GM18873 (cell line): ENCODE measurements around the gene VSIG4.
"Not testable (repeated sequence)": the region's sequence is repeated elsewhere in the genome, so short reads cannot be mapped to it uniquely, and the experiment has no call there.

Source experiments
- ATAC-seq: cut with Tn5 transposase; IDR thresholded peaks from one replicate; pipeline ENCODE4 v1.9.1; 2021; ENCODE audit warnings: mild to moderate bottlenecking, moderate library complexity, moderate number of reproducible peaks; ENCODE audit not compliant: unreplicated experiment, low FRiP score

The VSIG4 gene

GRCh38 chrX:66039944-66040343, at the start of gene VSIG4:
VSIG4 (minus strand) TSS chrX:66040080; CDS start chrX:66039998, 82 bp downstream.
- no peak for ATAC-seq

GRCh38 chrX:66076801-66077200, 36.9 kb upstream of the VSIG4 start:
- ATAC-seq: no peak

DNA sequence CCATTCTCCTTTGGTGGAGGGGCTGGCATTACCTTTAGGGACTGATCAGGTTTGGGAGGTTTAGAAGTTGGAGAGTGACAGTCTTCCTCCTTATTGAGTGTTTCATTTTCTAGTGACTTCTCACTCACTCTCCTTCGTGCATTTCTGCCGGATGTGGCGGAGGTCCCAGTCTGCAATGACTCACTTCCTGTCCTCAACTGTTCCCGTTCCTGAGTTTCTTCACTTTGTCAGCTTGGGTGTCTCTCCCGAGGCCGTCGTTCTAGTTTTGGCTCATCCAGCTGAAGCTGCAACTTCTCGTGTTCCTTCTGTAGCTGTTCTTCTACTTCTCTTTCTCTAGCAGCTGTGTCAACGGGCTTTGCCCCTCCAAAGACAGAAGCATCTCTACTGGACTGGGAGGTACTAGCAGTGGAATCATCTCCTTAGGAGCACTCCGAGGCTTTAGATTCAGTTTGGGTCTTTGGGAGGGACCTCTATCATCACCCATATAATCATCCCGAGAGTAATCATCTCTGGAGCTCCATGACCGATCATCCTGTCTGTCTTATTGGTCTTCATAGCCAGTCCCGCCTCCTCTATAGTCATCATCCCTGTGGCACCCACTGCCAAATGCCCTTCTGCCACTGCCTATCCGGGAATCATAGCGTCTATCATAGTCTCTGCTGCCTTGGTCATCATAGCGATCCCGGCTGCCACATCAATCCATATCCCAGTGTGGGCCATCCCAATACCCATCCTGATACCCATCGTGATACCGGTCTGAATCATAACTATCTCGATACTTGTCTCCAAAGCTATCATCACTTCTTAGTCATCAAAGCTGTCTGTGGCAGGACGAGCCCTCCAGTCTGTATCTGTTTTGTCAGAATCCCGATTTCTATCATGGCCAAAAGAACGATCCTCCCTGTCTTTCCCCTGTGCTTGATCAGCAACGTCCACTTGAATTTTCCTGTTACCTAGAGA, 35.3 kb upstream of the VSIG4 start:
- ATAC-seq: no peak

GRCh38 chrX:66071126-66071525, 31.2 kb upstream of the VSIG4 start:
- ATAC-seq: no peak

DNA sequence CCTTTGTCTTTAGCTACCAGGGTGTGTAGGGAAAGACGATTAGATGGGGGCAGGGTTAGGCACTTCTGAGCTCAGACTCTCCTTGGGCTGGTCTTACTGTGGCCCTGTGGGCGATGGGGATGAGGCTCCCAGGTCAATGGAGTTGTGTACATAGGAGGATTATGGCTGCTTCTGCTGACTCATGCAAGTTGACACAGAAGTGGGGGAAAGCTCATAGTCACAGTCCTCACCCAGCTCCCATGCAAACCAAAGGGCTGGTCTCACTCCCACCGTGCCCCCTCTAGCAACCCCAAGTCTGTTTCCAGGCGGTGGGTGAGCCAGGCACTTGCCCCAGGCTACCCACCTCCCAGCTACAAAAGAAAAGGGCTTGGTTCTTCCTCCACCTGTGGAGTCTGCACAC, 24.4 kb upstream of the VSIG4 start:
- ATAC-seq: no peak

GRCh38 chrX:66057019-66057418, 17.1 kb upstream of the VSIG4 start:
- ATAC-seq: not testable (repeated sequence)

DNA sequence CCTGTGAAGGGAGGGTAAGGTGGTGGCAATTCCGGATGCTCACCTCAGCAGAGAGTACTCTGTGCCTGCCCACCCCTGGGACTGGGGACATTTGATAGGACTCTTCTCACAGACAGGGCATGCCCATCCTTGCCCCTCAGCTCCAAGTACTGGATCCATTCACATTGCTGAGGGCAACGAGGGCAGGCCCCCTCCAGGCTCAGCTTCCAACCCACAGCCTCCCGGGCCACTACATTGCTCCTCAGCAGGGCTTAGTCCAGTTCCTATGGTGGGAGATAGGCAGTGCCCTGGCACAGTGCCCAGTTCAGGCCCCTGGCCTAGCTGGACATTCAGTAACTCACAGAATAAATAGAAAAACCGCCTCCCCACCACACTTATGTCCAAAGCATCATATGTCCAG, 15.1 kb upstream of the VSIG4 start:
- no peak for ATAC-seq

GRCh38 chrX:66053414-66053813, 13.5 kb upstream of the VSIG4 start:
- no peak for ATAC-seq

GRCh38 chrX:66051980-66052379, 12.1 kb upstream of the VSIG4 start:
- no peak for ATAC-seq

GRCh38 chrX:66050140-66050569, 10.3 kb upstream of the VSIG4 start:
- no peak for ATAC-seq

DNA sequence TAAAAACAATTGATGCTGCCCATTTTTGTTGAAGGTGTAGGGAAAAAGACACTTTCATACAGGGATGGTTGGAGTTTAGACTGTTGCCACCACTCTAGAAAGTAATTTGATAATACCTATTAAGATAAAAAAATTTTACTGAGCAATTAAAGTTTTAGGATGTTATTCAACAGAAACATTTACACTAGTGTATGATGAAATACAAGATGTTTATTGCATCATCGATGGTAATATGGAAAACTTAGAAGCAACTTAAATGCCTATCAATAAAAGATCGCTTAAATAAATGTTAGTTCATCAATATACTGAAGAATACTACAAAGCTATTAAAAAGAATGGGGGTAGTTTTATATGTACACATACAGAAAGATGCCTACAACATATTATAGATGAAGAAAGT, 9.2 kb upstream of the VSIG4 start:
- no peak for ATAC-seq

- ATAC-seq: peak; percentile 82
Observed at GRCh38 chrX:66046612-66047235, 6.8 kb upstream of the VSIG4 start.

GRCh38 chrX:66045894-66046293, 6.0 kb upstream of the VSIG4 start:
- no peak for ATAC-seq

DNA sequence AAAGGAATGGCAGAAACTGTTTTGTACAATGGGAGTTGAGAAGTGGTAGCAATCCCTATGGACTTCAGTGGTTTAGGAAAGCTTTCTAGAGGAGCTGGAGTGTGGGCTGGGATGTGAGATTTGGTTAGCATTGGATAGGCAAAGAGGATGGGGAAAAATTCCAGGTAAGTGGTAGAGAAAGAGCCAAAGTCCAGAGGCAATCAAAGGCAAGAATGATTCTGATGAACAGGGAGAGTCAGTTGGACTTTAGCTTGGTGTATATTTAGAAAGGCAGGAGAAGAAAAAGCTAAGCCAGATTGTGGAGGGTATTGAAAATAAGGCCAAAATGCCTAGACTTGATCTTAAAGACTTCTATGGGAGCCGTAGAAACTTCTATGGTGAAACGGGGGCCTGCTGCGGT, 3.7 kb upstream of the VSIG4 start:
- ATAC-seq: no peak

DNA sequence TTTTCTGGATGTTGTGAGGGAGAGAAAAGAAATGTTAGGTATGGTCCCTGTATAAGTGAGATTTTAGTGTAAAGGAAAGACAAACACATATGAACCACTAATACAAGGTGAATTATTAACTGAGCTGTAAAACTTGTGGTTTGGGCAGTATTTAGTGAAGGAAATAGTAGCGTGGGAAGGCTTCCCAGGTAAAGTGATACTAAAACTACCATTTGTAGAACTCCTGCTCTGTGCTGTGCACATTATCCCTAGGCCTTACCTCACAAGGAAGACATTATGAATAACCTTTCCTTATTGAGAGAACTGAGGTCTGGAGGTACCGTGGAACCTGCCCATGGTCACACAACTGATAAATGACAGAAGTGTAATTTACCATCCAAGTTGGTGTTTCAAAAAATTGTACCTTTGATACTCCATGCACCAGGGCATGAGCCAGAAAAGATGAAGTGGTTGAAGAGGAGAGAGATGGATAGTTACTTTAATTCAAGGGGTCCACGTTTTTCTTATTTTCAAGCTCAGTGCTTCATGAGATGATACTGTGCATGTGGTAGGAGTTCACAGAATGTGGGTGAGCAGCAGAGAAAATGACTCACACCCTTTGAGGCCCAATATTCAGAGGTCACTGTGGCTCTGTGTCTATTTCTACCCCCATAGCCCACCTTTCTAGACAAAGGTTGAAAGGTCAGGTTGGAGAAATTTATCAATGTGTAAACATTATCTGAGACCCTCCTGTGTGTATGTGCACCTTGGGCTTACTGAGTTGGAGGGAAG, 2.6 kb upstream of the VSIG4 start:
- ATAC-seq: peak; percentile 56

- ATAC-seq: no peak
Observed at GRCh38 chrX:66038115-66038514, 1.8 kb downstream of the VSIG4 start.

DNA sequence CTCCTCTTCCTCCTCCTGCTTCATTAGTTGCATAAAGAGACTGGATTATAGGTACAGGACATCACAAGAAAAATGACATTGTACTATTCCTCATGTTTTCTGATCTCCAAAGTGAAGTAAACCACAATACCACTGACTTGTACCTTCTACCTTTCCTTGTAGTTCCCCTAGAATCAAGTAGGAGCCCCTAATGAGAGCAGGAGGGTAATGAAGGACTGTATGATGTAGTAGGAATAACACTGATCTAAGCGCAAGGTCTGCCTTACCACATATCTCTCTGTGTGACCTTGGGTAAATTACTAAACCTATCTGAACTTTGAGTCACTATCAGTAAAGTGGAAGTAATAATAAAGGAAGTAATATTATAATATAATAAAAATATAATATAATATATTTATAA, 3.6 kb downstream of the VSIG4 start:
- ATAC-seq: no peak

DNA sequence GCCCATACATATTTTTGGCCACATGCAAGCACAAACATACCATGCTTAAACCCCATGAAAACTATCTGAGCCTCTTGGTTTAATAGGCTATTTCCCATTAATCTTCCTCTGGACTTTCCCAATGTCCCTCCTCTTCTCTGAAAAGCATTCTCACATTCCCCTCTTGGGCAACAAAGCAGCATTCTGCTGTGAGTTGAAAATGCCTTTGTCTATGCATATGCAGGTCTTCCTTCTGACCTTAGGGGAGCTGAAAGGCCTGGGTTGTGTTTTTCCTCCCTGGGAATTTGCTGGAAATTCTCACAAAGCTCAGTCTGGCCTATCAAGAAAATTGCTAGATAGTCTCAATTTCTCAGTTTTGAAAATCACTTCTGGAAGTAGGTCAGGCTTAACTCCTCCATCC, 4.2 kb downstream of the VSIG4 start:
- ATAC-seq: no peak

GRCh38 chrX:66030505-66031317, 9.2 kb downstream of the VSIG4 start:
- peak; percentile 87 for ATAC-seq

GRCh38 chrX:66028936-66029335, 10.9 kb downstream of the VSIG4 start:
- no peak for ATAC-seq
